Endothelial cell of umbilical vein (primary cell): ENCODE data around the gene SCGN. TPM values are rescaled to one million over a fixed set of nuclear protein-coding genes. Genes with fewer than 3 reads are reported as not detected.

ENCODE experiments used
- BruUV-seq: library from RNA; stranded (reverse); fragments of 400-500 nt; replicated peaks from 2 replicates; lab custom pipeline; 2021; lab: Mats Ljungman, UMichigan
- CTCF ChIA-PET: fragments of 300-600, 350-600 bp; sonication (Branson Sonifier 250); formaldehyde crosslinking; loops from one replicate; lab custom pipeline; 2021; ENCODE audit warnings: antibody characterized with exemption, inconsistent platforms; lab: Charles Lee
- POLR2A ChIA-PET: fragments of 300-600, 350-600 bp; sonication (Branson Sonifier 250); formaldehyde crosslinking; loops from one replicate; lab custom pipeline; 2021; ENCODE audit warnings: antibody characterized with exemption, inconsistent platforms; lab: Charles Lee
- DNase-seq: peaks from one replicate; pipeline ENCODE4 v3.0.0-alpha.2; 2011; ENCODE audit warnings: low read depth, low spot score
- FAIRE-seq: peaks from 2 replicates; lab custom pipeline; 2011; peaks lifted over from hg19 to GRCh38; lab: Jason Lieb, UNC
- H2AFZ ChIP-seq: 2 replicates; pipeline ENCODE4 v1.6.0; 2012; ENCODE audit warnings: low read depth, low read length, control low read depth, inconsistent platforms
- H3K27ac ChIP-seq: 2 replicates; pipeline ENCODE4 v1.5.1; 2011; ENCODE audit warnings: low read depth, mild to moderate bottlenecking, control low read depth, low read length, moderate library complexity; ENCODE audit not compliant: insufficient read depth
- H3K27me3 ChIP-seq, 2 experiments: 2 replicates each; pipeline versions ENCODE4 v1.6.0 to v1.6.1; 2011; ENCODE audit warnings: low read length in 2 of 2, mixed read lengths in 1 of 2; ENCODE audit not compliant: control insufficient read depth in 2 of 2, insufficient read depth in 2 of 2
- H3K36me3 ChIP-seq, 2 experiments: 2 replicates in 1 of 2; 3 replicates in 1 of 2; pipeline ENCODE4 v1.5.1; 2011; ENCODE audit warnings: low read length in 2 of 2, mild to moderate bottlenecking in 1 of 2, moderate library complexity in 1 of 2; ENCODE audit not compliant: control insufficient read depth in 2 of 2, insufficient read depth in 2 of 2; ENCODE audit errors: extremely low read depth in 1 of 2
- H3K4me1 ChIP-seq: 3 replicates; pipeline ENCODE4 v1.5.1; 2011; ENCODE audit warnings: mild to moderate bottlenecking, low read length; ENCODE audit not compliant: control insufficient read depth, insufficient read depth; ENCODE audit errors: extremely low read depth
- H3K4me2 ChIP-seq: 2 replicates; pipeline ENCODE4 v1.6.1; 2011; ENCODE audit warnings: low read length, control low read depth, mixed read lengths; ENCODE audit not compliant: insufficient read depth
- H3K4me3 ChIP-seq, 3 experiments: fragments of 200-600 bp in 1 of 3; sonication (generic), shearing (Covaris generic) in 1 of 3; replicated peaks in 1 of 3; 2 replicates each; pipeline ENCODE4 v1.5.1; 2011 to 2016; ENCODE audit warnings: control low read depth in 3 of 3, low read length in 3 of 3, mild to moderate bottlenecking in 2 of 3, inconsistent platforms in 1 of 3, low read depth in 1 of 3, moderate library complexity in 1 of 3; ENCODE audit not compliant: insufficient read depth in 1 of 3
- H3K79me2 ChIP-seq: 2 replicates; pipeline ENCODE4 v1.6.0; 2012; ENCODE audit warnings: low read length, inconsistent platforms; ENCODE audit not compliant: control insufficient read depth, insufficient read depth
- H3K9ac ChIP-seq: replicated peaks from 2 replicates; pipeline ENCODE3; 2011; ENCODE audit warnings: low read length, control low read depth; ENCODE audit not compliant: insufficient read depth; ENCODE audit errors: extremely low read depth
- H3K9me1 ChIP-seq: replicated peaks from 3 replicates; pipeline ENCODE4 v1.6.0; 2011; ENCODE audit warnings: mild to moderate bottlenecking, low read length; ENCODE audit not compliant: control insufficient read depth, insufficient read depth; ENCODE audit errors: extremely low read depth
- H3K9me3 ChIP-seq: replicated peaks from 2 replicates; pipeline ENCODE4 v1.5.1; 2012; ENCODE audit warnings: low read length, inconsistent platforms; ENCODE audit not compliant: control insufficient read depth, insufficient read depth
- H4K20me1 ChIP-seq: replicated peaks from 2 replicates; pipeline ENCODE3; 2011; ENCODE audit warnings: mild to moderate bottlenecking, low read length; ENCODE audit not compliant: control insufficient read depth, insufficient read depth; ENCODE audit errors: extremely low read depth
- EZH2 ChIP-seq: IDR thresholded peaks from 2 replicates; pipeline ENCODE4 v1.6.1; 2012; ENCODE audit warnings: borderline replicate concordance, low read depth, mild to moderate bottlenecking, moderate library complexity, low read length, inconsistent platforms; ENCODE audit not compliant: severe bottlenecking
- FOS ChIP-seq: IDR thresholded peaks from 2 replicates; pipeline ENCODE4 v1.6.1; 2011; ENCODE audit warnings: mild to moderate bottlenecking, low read length, moderate library complexity, borderline replicate concordance; ENCODE audit not compliant: insufficient read depth
- GATA2 ChIP-seq: IDR thresholded peaks from 2 replicates; pipeline ENCODE4 v1.7.0; 2011; ENCODE audit warnings: low read depth, mild to moderate bottlenecking, moderate library complexity, mixed read lengths, low read length; ENCODE audit not compliant: insufficient read length, insufficient read depth
- JUN ChIP-seq: IDR thresholded peaks from 2 replicates; pipeline ENCODE4 v1.6.1; 2011; ENCODE audit warnings: borderline replicate concordance, low read depth; ENCODE audit not compliant: insufficient read length, insufficient read depth
- MYC ChIP-seq: IDR thresholded peaks from one replicate; pipeline ENCODE4 v1.6.1; 2011; ENCODE audit warnings: mild to moderate bottlenecking, low read depth, low read length
- POLR2A ChIP-seq: IDR thresholded peaks from 2 replicates; pipeline ENCODE4 v1.6.1; 2012; ENCODE audit warnings: low read depth, mild to moderate bottlenecking, control low read depth, low read length
- POLR2AphosphoS5 ChIP-seq: IDR thresholded peaks from 2 replicates; pipeline ENCODE4 v1.6.1; 2012; ENCODE audit warnings: low read depth, mild to moderate bottlenecking, control low read depth, low read length, moderate library complexity; ENCODE audit not compliant: insufficient read depth
- dilution Hi-C: fragments of 300-500 bp; cut with MboI; formaldehyde crosslinking; loops from one replicate; pipeline ENCODE4 v1.15.0; 2019; ENCODE audit warnings: low sequenced_read_pairs; ENCODE audit not compliant: extremely low pct_ligation_motif_present
- intact Hi-C: fragments of 100-400 bp; cut with micrococcal nuclease; formaldehyde crosslinking; loops from one replicate; pipeline ENCODE4 v1.10.0; 2022
- polyA plus RNA-seq, 4 experiments: library from polyadenylated mRNA; depleted of rRNA in 3 of 4; stranded (reverse) in 3 of 4; unstranded in 1 of 4; fragments of >200 nt; gene quantifications; 2 replicates each; pipeline versions ENCODE4 v1.2.1 to v1.2.3, GENCODE V29; 2011 to 2012; ENCODE audit warnings: missing spikeins in 1 of 4
- total RNA-seq: library from RNA; stranded (reverse); gene quantifications from 2 replicates; pipeline ENCODE4 v1.2.3, GENCODE V29; 2021
- TF ChIP-seq, protein P1 (sequence below): IDR thresholded peaks from 2 replicates; pipeline ENCODE4 v1.6.1; 2011; ENCODE audit not compliant: insufficient read depth, insufficient read length
- TF ChIP-seq, protein P2 (sequence below), 2 donors: IDR thresholded peaks; 1 replicate in 1 of 2; 2 replicates in 1 of 2; pipeline ENCODE4 v1.5.1; 2011; ENCODE audit warnings: low read length in 2 of 2, mild to moderate bottlenecking in 2 of 2, moderate library complexity in 2 of 2, control low read depth in 1 of 2, inconsistent platforms in 1 of 2, low read depth in 1 of 2; ENCODE audit not compliant: insufficient read depth in 1 of 2; ENCODE audit errors: extremely low read depth in 1 of 2

SCGN gene
- total and polyA plus RNA-seq, 2 donors (not counting 3 experiments of a cell fraction or from before 2014, with no cell fraction given): not detected

DNA sequence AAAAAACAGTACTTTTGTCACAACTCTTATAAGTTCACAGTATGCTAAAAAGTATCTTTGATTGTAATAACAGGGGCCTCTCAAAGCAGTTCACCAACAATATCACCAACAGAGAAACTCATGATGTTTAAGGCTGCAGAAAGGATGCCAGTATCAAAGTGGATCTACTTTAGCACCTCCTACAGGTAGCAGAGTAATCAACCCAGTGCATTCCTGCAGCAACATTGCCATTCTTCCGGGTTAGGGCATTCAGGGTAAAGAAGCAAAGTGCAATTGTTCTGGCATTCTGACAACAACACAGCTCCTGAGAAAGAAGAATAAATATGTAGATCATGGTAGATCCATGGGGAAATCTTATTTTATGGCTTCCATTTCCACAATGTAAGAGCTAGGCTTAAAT is 95.0 kb downstream of the SCGN start:
- no peak overlapping the region for H3K4me3 ChIP-seq
- no peak for FAIRE-seq
- DNase-seq: no peak
- H3K9me3 ChIP-seq: no peaks in the 10 kb centered on the region
- peaks cover 0 to 2% of the 10 kb centered on the region in 2 experiments for H3K27me3 ChIP-seq
- dilution Hi-C loops: no loop called here
- TF ChIP-seq, protein P1, sequence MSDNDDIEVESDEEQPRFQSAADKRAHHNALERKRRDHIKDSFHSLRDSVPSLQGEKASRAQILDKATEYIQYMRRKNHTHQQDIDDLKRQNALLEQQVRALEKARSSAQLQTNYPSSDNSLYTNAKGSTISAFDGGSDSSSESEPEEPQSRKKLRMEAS: no peak
- TF ChIP-seq, protein P2, sequence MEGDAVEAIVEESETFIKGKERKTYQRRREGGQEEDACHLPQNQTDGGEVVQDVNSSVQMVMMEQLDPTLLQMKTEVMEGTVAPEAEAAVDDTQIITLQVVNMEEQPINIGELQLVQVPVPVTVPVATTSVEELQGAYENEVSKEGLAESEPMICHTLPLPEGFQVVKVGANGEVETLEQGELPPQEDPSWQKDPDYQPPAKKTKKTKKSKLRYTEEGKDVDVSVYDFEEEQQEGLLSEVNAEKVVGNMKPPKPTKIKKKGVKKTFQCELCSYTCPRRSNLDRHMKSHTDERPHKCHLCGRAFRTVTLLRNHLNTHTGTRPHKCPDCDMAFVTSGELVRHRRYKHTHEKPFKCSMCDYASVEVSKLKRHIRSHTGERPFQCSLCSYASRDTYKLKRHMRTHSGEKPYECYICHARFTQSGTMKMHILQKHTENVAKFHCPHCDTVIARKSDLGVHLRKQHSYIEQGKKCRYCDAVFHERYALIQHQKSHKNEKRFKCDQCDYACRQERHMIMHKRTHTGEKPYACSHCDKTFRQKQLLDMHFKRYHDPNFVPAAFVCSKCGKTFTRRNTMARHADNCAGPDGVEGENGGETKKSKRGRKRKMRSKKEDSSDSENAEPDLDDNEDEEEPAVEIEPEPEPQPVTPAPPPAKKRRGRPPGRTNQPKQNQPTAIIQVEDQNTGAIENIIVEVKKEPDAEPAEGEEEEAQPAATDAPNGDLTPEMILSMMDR (IDR thresholded peaks at IDR 0.05; ENCODE audit: extremely low read depth in 1 of 2, insufficient read depth in 1 of 2, low read depth in 1 of 2, low read length in 2 of 2): no peak
- no peaks in the 10 kb centered on the region for H4K20me1 ChIP-seq
- no peaks in the 10 kb centered on the region for H3K4me1 ChIP-seq
- POLR2A ChIA-PET: no interaction called here
- intact Hi-C loops: no loop called here
- H3K9ac ChIP-seq: no peak overlapping the region
- H3K36me3 ChIP-seq: no peaks in the 10 kb centered on the region
- no peaks in the 10 kb centered on the region for H3K79me2 ChIP-seq
- CTCF ChIA-PET: interaction anchor here (1.1 to 1.4 kb wide), 3 partner anchors 11 to 20 kb away, joined by 3 to 4 read pairs (median 3); no protein-coding TSS in a partner anchor
- no peak overlapping the region for H3K27ac ChIP-seq
- no peak overlapping the region for H3K4me2 ChIP-seq
- no peak overlapping the region for H2AFZ ChIP-seq
- no peaks in the 10 kb centered on the region for H3K9me1 ChIP-seq
- BruUV-seq: no TSS peak

DNA sequence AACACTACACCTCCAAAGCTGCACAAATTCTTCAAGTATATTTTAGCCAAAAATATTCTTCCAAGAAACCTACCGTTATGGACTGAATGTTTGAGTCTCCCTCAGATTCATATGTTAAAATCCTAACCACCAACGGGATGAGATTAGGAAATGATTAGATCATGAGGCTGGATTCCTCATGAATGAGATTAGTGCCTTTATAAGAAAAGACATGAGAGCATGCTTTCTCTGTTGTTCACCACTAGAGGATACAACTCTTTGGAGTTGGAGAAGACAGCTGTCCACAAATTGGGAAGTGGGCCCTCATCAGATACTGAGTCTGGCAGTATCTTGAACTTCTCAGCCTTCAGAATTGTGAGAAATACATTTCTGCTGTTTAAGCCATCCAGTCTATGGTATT is 95.5 kb downstream of the SCGN start:
- Histone ChIP-seq H3K4me1 (no peaks in the 10 kb centered on the region), H3K79me2 (no peaks in the 10 kb centered on the region), H3K9ac (no peak overlapping the region), H2AFZ (no peak overlapping the region), H3K27me3 (peaks cover 0 to 2% of the 10 kb centered on the region in 2 experiments), H3K4me2 (no peak overlapping the region), H4K20me1 (no peaks in the 10 kb centered on the region), H3K9me1 (no peaks in the 10 kb centered on the region), H3K36me3 (no peaks in the 10 kb centered on the region), H3K27ac (no peak overlapping the region), H3K9me3 (no peaks in the 10 kb centered on the region), H3K4me3 (no peak overlapping the region)
- FAIRE-seq: no peak
- DNase-seq: no peak
- dilution Hi-C loops: no loop called here
- ChIA-PET POLR2A (no interaction called here), CTCF (interaction anchor here (1.1 to 1.4 kb wide), 3 partner anchors 11 to 19 kb away, joined by 3 to 4 read pairs (median 3); no protein-coding TSS in a partner anchor)
- intact Hi-C loops: no loop called here
- BruUV-seq: no TSS peak
- TF ChIP-seq POLR2AphosphoS5 (no peak), POLR2A (no peak), JUN (no peak), FOS (no peak), EZH2 (no peak), GATA2 (no peak), MYC (no peak)
- TF ChIP-seq, protein P1: no peak
- TF ChIP-seq, protein P2 (IDR thresholded peaks at IDR 0.05; ENCODE audit: extremely low read depth in 1 of 2, insufficient read depth in 1 of 2, low read depth in 1 of 2, low read length in 2 of 2): no peak
